SHP77 treated with DMSO at 0.1 percent for 48 hours (cell line): ENCODE results near the gene ACTR5.

Source experiments
- DNase-seq: peaks from one replicate; lab custom pipeline; 2025; lab: John Stamatoyannopoulos, UW

The ACTR5 gene

GRCh38 chr20:38728911-38729642 lies 19.2 kb upstream of the ACTR5 start:
- no peak for DNase-seq

- no peak for DNase-seq
Observed at GRCh38 chr20:38729767-38730166, 18.5 kb upstream of the ACTR5 start.

- DNase-seq = no peak
Observed at GRCh38 chr20:38730167-38730988, 17.9 kb upstream of the ACTR5 start.

- no peak for DNase-seq
Observed at GRCh38 chr20:38730989-38731737, 17.1 kb upstream of the ACTR5 start.

- no peak for DNase-seq
Observed at GRCh38 chr20:38731738-38732113, 16.5 kb upstream of the ACTR5 start.

- no peak for DNase-seq
Observed at GRCh38 chr20:38732981-38733380, 15.3 kb upstream of the ACTR5 start.

GRCh38 chr20:38735172-38735571 lies 13.1 kb upstream of the ACTR5 start:
- no peak for DNase-seq

GRCh38 chr20:38737887-38738286 lies 10.4 kb upstream of the ACTR5 start:
- no peak for DNase-seq

GRCh38 chr20:38745757-38746156 lies 2.5 kb upstream of the ACTR5 start:
- DNase-seq = no peak

GRCh38 chr20:38747495-38748096 lies 664 bp upstream of the ACTR5 start:
- no peak for DNase-seq

GRCh38 chr20:38748861-38749149 lies 545 bp downstream of the ACTR5 start:
- DNase-seq = no peak

- no peak for DNase-seq
Observed at GRCh38 chr20:38751360-38751976, 3.2 kb downstream of the ACTR5 start.

- no peak for DNase-seq
Observed at GRCh38 chr20:38752029-38752428, 3.8 kb downstream of the ACTR5 start.

- DNase-seq = no peak
Observed at GRCh38 chr20:38754924-38755323, 6.7 kb downstream of the ACTR5 start.

GRCh38 chr20:38755324-38755910 lies 7.2 kb downstream of the ACTR5 start:
- no peak for DNase-seq

- DNase-seq = no peak
Observed at GRCh38 chr20:38757145-38757775, 9.0 kb downstream of the ACTR5 start.

GRCh38 chr20:38759106-38759505 lies 10.8 kb downstream of the ACTR5 start:
- DNase-seq = no peak

- no peak for DNase-seq
Observed at GRCh38 chr20:38760978-38761377, 12.7 kb downstream of the ACTR5 start.

GRCh38 chr20:38762174-38762573 lies 13.9 kb downstream of the ACTR5 start:
- no peak for DNase-seq

- DNase-seq = no peak
Observed at GRCh38 chr20:38763616-38764015, 15.4 kb downstream of the ACTR5 start.
